Suppressor macrophage treated with lipopolysaccharide for 1 hour (primary cell): ENCODE measurements around the gene TERB1.
A peak's percentile ranks its signal among the peaks of the same experiment; 100 is the strongest.

Experiments used
- DNase-seq, 3 donors: peaks; one replicate each; pipeline ENCODE4 v3.0.0-alpha.2; 2020 to 2022

Gene TERB1

GRCh38 chr16:66801320-66802105 lies at the start of gene TERB1:
TERB1 (minus strand) TSS chr16:66801584; CDS start chr16:66796798, 4,786 bp downstream.
- no peak for DNase-seq

- peak in 2 of 3 donors; percentile 34 to 37 for DNase-seq
These were observed 48.9 kb upstream of the TERB1 start for GRCh38 chr16:66850115-66850815.

- no peak for DNase-seq
These were observed 48.2 kb upstream of the TERB1 start for GRCh38 chr16:66849549-66849948.

GRCh38 chr16:66849021-66849420 lies 47.6 kb upstream of the TERB1 start:
- DNase-seq = no peak

- DNase-seq = no peak
These were observed 46.8 kb upstream of the TERB1 start for GRCh38 chr16:66848172-66848571.

- DNase-seq = no peak
These were observed 46.2 kb upstream of the TERB1 start for GRCh38 chr16:66847533-66848067.

GRCh38 chr16:66846831-66847230 lies 45.4 kb upstream of the TERB1 start:
- no peak for DNase-seq

GRCh38 chr16:66846266-66846665 lies 44.9 kb upstream of the TERB1 start:
- DNase-seq = no peak

GRCh38 chr16:66845791-66846221 lies 44.4 kb upstream of the TERB1 start:
- DNase-seq = no peak

GRCh38 chr16:66845080-66845410 lies 43.7 kb upstream of the TERB1 start:
- no peak for DNase-seq

GRCh38 chr16:66844342-66845079 lies 43.1 kb upstream of the TERB1 start, which contains the start of gene CA7:
CA7 (plus strand) TSS chr16:66844414; CDS start chr16:66844488, 74 bp downstream.
- DNase-seq = peak in 1 of 3 donors; percentile 33

GRCh38 chr16:66844009-66844341 lies 42.6 kb upstream of the TERB1 start:
- no peak for DNase-seq

- no peak for DNase-seq
These were observed 41.8 kb upstream of the TERB1 start for GRCh38 chr16:66843191-66843590.

GRCh38 chr16:66842765-66843164 lies 41.4 kb upstream of the TERB1 start:
- DNase-seq = no peak

- DNase-seq = no peak
These were observed 40.0 kb upstream of the TERB1 start for GRCh38 chr16:66841366-66841765.

GRCh38 chr16:66840883-66841282 lies 39.5 kb upstream of the TERB1 start:
- DNase-seq = no peak

- no peak for DNase-seq
These were observed 33.4 kb upstream of the TERB1 start for GRCh38 chr16:66834746-66835145.

- no peak for DNase-seq
These were observed 31.4 kb upstream of the TERB1 start for GRCh38 chr16:66832661-66833305.

- no peak for DNase-seq
These were observed 30.8 kb upstream of the TERB1 start for GRCh38 chr16:66832190-66832589.

- DNase-seq = peak; percentile 93 to 98 (median 97)
These were observed 29.3 kb upstream of the TERB1 start, which contains the start of gene NAE1 for GRCh38 chr16:66830422-66831404. NAE1 (minus strand) TSS chr16:66830976; CDS start chr16:66830899, 77 bp downstream.

- no peak for DNase-seq
These were observed 22.6 kb upstream of the TERB1 start for GRCh38 chr16:66824006-66824405.
